ES-I3 (cell line): Measurements from ENCODE around the gene TBC1D23.
"Not testable (repeated sequence)": the region's sequence is repeated elsewhere in the genome, so short reads cannot be mapped to it uniquely, and the experiment has no call there.

Source experiments
- H3K36me3 ChIP-seq: 2 replicates; pipeline ENCODE4 v1.6.1; 2013; ENCODE audit warnings: mild to moderate bottlenecking, low read length, control low read depth, moderate library complexity; ENCODE audit not compliant: insufficient read depth
- H3K4me1 ChIP-seq: 2 replicates; pipeline ENCODE4 v1.6.1; 2013; ENCODE audit warnings: mild to moderate bottlenecking, control low read depth, low read length; ENCODE audit not compliant: insufficient read depth
- H3K9ac ChIP-seq: 2 replicates; pipeline ENCODE4 v1.6.1; 2013; ENCODE audit warnings: low read depth, mild to moderate bottlenecking, low read length, moderate library complexity
- H3K9me3 ChIP-seq: 2 replicates; pipeline ENCODE4 v1.6.1; 2013; ENCODE audit warnings: mild to moderate bottlenecking, low read length, moderate library complexity; ENCODE audit not compliant: control insufficient read depth, insufficient read depth

Gene TBC1D23

DNA sequence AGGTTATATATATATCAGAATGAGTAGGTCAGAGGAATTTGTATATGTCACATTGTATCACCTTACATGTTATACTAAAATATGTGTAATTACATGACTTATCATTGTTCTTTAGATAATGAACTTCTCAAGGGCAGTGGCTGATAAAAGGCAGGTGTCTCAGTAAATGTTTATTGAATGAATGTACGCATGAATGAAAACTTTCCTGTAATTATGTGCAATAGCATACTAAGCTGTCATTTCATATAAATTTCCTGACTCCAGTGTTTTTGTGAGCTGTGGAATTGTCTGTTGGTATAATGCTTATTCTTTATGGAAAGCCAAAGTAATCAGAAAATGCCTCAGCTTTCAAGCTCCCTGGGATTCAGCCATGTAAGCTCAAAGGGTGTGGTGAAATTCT lies 4.2 kb downstream of the TBC1D23 start:
- Histone ChIP-seq H3K9ac (no peak overlapping the region), H3K36me3 (no peaks in the 10 kb centered on the region), H3K9me3 (no peaks in the 10 kb centered on the region), H3K4me1 (peaks cover 29% of the 10 kb centered on the region)

DNA sequence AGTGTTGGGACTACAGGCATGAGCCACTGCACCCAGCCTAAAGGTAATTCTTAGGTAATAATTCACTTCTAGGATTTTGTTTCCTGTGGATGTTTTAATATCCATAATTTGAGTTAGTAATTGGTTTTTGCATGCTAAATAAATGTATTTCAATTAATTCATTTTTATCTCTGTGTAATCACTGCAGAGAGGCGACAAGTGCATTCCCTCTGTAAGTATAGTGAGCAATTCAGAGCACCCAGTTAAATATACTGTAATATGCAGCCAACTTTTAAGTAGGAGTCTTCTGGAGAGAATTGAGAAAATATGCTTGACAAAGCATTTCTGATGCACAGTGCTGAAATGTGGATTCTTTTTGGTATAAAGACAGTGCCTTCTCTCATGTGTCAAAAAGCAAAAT lies 5.7 kb downstream of the TBC1D23 start:
- Histone ChIP-seq H3K4me1 (peaks cover 39% of the 10 kb centered on the region), H3K9me3 (no peaks in the 10 kb centered on the region), H3K36me3 (no peaks in the 10 kb centered on the region), H3K9ac (no peak overlapping the region)

DNA sequence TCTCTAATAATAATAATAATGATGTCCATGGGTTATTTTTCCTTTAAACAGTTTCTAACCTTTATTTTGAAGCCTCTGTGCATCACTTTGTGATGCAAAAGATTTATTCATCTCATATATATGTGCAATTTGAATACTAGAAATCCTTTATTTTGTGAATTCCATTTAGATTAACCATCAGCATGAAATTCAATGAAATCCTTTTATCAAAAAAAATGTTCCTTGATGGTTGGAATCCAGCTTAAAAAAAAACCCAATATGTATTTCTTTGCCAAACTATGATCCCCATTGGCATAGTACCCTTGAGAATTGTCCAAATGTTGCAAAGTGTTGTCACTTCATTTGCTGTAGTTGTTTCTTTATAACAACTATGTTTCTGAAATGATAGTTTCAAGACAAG lies 7.4 kb downstream of the TBC1D23 start:
- no peaks in the 10 kb centered on the region for H3K36me3 ChIP-seq
- peaks cover 40% of the 10 kb centered on the region for H3K4me1 ChIP-seq
- H3K9ac ChIP-seq, result no peak overlapping the region
- no peaks in the 10 kb centered on the region for H3K9me3 ChIP-seq

DNA sequence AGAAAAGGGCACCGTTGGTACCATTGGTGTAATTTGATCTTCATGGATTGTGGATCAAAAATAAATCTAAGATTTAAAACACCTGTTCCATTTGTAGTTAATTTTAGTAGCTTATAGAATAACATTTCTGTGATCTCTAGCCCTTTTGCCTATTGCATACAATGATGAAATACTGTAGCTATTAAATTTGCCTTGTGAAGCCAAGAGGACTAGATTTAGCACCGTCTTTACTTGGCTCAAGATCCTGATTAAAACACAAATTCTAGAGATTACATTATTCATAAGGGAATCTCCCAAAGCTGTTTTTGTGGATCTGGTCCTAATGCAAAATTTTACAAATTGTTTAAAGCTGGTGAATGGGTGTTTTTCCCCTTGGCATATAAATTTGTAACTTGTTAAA lies 8.2 kb downstream of the TBC1D23 start:
- Histone ChIP-seq H3K4me1 (peaks cover 39% of the 10 kb centered on the region), H3K9me3 (no peaks in the 10 kb centered on the region), H3K36me3 (no peaks in the 10 kb centered on the region), H3K9ac (no peak overlapping the region)

DNA sequence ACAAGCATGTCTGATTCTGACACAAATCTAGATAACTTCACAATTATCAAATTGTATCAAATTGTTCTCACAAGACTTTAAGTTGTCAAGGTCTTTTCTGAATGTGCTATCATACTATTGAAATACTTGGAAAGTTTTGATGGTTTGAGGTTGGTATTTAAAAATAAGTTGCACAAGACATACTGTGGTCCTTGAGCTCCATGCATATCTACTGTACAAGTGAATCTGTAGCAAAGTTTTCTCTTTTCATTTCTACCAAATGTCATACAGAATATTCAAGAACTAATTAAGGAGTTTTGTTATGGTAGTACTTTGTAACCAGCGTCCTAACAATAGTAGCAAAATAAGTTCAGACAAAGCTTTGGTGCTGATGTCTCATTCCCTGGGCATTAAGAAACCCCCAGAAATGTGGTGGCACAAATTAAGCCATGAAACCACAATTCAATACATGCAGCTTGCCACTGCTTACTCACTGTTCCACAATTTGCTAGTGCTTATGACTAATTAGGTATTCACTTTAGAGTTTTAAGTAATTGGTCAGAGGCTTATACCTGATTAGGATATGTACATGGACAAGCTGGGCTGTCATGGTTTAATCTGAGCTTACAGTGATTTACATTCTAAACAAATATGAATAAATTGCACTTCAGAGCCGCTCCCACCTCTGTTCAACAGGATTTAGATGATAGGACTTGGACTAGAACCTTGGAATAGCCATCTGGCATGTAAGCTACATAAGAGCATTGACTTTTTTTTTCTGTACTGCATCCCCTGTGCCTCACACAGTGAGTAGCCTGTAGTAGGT lies 8.8 kb downstream of the TBC1D23 start:
- Histone ChIP-seq H3K9me3 (no peaks in the 10 kb centered on the region), H3K4me1 (peaks cover 34% of the 10 kb centered on the region), H3K9ac (no peak overlapping the region), H3K36me3 (no peaks in the 10 kb centered on the region)

DNA sequence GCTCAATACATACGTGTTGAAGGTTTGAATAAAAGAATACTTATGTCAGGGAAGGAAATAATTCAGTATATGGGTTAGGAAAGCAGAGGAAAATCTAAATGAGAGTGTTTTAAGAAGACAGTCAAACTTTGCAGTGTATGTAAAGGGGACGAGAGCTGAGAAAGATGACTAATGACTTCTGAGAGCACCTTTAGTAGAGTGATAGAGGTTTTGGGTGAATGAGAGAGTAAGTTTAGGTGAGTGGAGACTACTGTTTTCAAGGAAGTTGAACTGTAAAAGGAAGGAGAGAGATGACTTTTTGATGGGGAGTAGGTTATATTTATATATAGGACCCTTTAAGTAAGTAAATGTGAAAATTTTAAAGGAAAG lies 9.4 kb downstream of the TBC1D23 start:
- no peak overlapping the region for H3K9ac ChIP-seq
- H3K4me1 ChIP-seq, result peaks cover 28% of the 10 kb centered on the region
- H3K9me3 ChIP-seq, result no peaks in the 10 kb centered on the region
- H3K36me3 ChIP-seq, result no peaks in the 10 kb centered on the region

DNA sequence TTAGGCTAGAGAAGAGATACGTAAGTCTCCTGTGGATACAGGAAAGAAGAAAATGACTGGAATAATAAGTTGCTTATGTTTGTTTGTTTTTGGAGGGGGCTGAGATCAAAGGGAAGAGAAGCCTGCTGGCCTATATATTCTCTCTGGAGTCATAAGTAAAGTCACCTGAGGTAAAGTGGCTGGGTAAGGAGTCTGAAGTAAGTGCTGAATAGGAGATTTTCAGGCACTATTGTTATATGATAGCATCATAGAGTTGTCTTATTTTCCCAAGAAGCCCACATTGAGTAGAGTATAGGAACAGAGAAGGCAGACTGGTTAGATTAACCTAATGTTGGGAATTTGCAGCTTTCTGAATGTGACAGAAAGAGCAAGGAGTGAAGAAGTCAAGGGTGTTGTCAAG lies 10.7 kb downstream of the TBC1D23 start:
- peaks cover 26% of the 10 kb centered on the region for H3K4me1 ChIP-seq
- H3K9me3 ChIP-seq, result no peaks in the 10 kb centered on the region
- H3K36me3 ChIP-seq, result no peaks in the 10 kb centered on the region
- no peak overlapping the region for H3K9ac ChIP-seq

DNA sequence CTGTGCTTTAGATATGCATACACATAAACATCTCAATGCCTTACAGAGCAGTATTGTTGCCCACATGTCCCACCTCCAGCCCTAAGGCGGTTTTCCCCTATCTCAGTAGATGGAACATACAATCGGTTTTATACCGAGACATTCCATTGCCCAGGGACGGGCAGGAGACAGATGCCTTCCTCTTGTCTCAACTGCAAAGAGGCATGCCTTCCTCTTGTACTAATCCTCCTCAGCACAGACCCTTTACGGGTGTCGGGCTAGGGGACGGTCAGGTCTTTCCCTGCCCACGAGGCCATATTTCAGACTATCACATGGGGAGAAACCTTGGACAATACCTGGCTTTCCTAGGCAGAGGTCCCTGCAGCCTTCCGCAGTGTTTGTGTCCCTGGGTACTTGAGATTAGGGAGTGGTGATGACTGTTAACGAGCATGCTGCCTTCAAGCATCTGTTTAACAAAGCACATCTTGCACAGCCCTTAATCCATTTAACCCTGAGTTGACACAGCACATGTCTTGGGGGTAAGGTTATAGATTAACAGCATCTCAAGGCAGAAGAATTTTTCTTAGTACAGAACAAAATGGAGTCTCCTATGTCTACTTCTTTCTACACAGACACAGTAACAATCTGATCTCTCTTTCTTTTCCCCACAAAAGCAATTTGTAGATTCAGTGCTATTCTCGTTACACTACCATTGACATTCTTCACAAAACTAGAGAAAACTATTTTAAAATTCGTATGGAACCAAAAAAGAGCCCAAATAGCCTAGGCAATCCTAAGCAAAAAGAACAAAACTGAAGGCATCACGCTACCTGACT lies 12.2 kb downstream of the TBC1D23 start:
- H3K9ac ChIP-seq, result not testable (repeated sequence)
- peaks cover 34% of the 10 kb centered on the region for H3K4me1 ChIP-seq

DNA sequence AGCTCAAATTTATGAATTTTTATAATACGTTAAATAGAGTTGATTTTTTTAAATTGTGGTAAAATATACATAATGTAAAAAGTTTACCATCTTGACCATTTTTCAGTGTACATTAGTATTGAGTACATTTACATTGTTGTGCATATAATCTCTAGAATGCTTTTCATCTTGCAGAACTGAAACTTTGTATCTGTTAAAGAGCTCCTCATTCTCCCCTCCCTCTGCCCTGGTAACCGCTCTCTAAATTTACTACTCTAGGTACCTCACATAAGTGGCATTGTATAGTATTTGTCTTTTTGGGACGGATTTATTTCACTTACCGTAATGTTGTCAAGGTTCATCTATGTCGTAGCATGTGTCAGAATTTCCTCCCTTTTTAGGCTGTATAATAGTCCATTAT lies 13.6 kb downstream of the TBC1D23 start:
- peaks cover 34% of the 10 kb centered on the region for H3K4me1 ChIP-seq
- H3K9ac ChIP-seq, result no peak overlapping the region

More for the DNA sequence above, 12.2 kb downstream of the TBC1D23 start:
- H3K36me3 ChIP-seq, H3K9me3 ChIP-seq: not testable (repeated sequence)

DNA sequence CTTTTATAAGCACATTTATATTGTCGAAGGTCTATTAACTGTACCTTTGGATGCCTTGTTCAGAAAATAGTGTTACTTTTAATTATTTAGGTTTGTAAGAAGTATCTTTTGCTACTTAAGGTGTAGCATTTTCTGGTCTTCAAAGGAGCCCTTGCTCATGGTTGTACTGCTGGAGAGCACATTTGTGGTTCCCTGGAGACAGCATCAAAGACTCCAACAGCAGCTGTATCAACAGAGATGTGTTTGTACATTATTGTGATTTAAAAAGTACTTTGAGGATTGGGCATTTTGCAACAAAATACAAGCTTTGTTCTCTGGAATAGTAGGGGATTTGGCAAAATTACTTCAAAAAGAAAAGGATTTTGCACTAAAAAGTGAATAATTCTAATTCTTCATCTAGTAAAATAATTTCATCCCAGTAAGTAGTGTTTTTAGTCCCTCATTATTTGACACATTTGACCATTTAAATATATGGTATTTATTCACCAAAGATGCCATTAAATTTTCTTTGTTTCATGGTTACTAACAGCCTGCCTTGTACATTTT lies 16.5 kb downstream of the TBC1D23 start:
- Histone ChIP-seq H3K9ac (no peak overlapping the region), H3K9me3 (no peaks in the 10 kb centered on the region), H3K4me1 (peaks cover 22% of the 10 kb centered on the region), H3K36me3 (0 out of 2 replicates have a peak, but pooled peaks cover 4% of the 10 kb centered on the region)

More for the DNA sequence above, 13.6 kb downstream of the TBC1D23 start:
- Histone ChIP-seq H3K9me3 (no peaks in the 10 kb centered on the region), H3K36me3 (no peaks in the 10 kb centered on the region)

DNA sequence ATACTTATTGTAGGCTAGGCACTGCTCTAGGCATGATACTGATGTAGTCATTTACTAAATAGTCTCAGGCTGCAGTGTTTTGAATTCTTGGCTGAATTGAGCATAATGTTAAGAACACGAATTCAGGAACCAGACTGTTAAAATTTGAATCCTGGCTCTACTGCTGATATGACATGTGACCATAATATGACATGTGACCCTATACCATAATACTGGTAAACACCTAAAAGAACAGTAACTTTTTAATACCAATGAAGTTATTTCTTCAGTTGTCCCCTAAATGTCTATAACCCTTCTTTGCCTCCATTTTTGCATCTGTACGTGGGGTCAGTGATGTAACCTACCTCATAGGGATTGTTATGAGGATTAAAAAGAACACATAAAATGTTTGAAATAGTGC lies 18.1 kb downstream of the TBC1D23 start:
- 0 out of 2 replicates have a peak, but pooled peaks cover 4% of the 10 kb centered on the region for H3K36me3 ChIP-seq
- peaks cover 16% of the 10 kb centered on the region for H3K4me1 ChIP-seq
- H3K9me3 ChIP-seq, result no peaks in the 10 kb centered on the region
- no peak overlapping the region for H3K9ac ChIP-seq

DNA sequence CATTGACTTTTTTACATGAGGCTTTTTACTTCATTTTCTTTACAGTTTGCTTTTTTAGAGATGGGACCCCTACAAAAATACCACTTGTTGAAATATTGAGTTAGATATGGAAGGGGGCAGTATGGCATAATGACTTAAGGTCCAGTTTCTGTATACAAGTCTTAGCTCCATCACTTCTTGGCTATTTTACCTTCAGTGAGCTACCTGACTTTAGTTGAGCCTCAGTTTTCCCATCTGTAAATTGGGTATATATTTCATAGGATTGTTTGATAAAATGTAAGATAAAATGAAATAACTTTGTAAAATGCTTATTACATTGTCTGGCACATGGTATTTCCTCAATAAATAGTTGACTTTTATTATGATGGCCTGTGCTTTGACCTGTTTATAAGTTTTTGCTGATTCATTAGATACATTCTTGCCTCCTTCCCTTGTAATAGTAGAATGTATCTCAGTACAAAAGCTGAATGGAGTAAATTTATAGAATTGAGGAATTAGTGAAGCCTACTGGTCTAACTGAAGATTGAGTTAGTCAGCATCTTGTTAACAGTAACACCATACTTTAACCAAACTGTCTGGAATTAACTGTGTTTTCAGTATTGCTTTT lies 27.6 kb downstream of the TBC1D23 start:
- no peaks in the 10 kb centered on the region for H3K4me1 ChIP-seq
- no peak overlapping the region for H3K9ac ChIP-seq
- H3K36me3 ChIP-seq, result peaks cover 16% of the 10 kb centered on the region

DNA sequence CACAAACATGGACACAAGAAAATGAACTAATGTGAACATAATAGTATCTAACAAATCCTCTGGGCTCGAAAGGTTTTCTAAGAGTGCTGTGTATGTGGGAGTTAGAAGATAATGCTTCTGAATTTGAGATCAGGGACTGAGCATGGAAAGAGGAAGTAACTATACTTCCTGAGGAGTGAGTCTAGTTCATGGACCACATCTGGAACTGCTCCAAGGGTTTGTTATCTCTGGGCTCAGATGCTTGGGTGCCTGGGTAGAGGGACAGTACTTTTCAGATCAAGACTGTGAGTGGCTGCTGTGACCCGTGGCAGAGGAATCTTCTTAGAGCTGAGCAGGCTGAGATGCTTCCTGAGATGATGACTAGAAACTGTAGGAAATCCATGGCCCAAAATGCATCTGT lies 28.5 kb downstream of the TBC1D23 start:
- peaks cover 16% of the 10 kb centered on the region for H3K36me3 ChIP-seq
- no peaks in the 10 kb centered on the region for H3K4me1 ChIP-seq
- H3K9me3 ChIP-seq, result no peaks in the 10 kb centered on the region
- no peak overlapping the region for H3K9ac ChIP-seq

More for the DNA sequence above, 27.6 kb downstream of the TBC1D23 start:
- no peaks in the 10 kb centered on the region for H3K9me3 ChIP-seq

DNA sequence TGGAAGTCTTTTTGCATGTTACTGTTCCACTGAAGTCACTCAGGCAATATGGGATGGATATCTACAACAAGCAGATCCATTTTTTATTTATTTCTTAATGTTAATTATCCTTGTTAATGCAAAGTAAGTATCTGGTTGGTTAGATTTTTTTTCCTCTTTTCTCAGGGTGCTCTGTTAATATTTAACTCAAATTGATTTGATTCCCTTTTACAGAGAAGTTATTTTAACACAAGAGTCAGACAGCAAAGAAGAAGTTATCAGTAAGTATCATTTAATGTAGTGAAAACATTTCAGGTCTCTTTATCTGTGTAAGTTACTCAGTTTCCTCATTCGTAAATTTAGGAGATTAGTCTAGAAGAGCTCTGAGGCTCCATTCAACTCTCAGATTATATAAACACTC lies 34.3 kb downstream of the TBC1D23 start:
- H3K9ac ChIP-seq, result no peak overlapping the region
- H3K9me3 ChIP-seq, result no peaks in the 10 kb centered on the region
- H3K4me1 ChIP-seq, result no peaks in the 10 kb centered on the region
- H3K36me3 ChIP-seq, result peaks cover 11% of the 10 kb centered on the region; the same call in 1 of the 2 replicates
